ENCODE results near the gene HTT. TPM values are rescaled to one million over a fixed set of nuclear protein-coding genes. Genes with fewer than 3 reads are reported as not detected.

The HTT gene
- total RNA-seq, 1 experiment from 2014 or later = 85.4 TPM

DNA sequence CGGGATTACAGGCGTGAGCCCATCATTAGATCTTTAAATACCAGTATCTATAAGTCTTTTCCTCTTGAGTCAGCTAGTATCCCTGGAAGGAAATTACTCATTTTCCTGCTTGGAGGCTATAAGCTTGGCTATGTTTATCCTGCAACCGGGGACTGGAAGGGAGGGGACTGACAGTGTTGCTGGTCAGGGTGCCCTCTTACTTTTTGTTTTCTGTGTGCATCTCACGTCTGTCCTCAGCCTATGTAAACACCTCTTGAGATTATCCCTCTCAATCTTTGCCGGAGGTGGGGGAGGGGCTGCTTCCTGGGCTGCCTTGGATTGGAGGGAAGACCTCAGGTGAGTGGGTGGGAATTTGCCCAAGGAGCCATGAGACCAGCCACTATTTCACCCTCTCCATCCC is 37.0 kb downstream of the HTT start (continued):
- TF ChIP-seq, protein P1, sequence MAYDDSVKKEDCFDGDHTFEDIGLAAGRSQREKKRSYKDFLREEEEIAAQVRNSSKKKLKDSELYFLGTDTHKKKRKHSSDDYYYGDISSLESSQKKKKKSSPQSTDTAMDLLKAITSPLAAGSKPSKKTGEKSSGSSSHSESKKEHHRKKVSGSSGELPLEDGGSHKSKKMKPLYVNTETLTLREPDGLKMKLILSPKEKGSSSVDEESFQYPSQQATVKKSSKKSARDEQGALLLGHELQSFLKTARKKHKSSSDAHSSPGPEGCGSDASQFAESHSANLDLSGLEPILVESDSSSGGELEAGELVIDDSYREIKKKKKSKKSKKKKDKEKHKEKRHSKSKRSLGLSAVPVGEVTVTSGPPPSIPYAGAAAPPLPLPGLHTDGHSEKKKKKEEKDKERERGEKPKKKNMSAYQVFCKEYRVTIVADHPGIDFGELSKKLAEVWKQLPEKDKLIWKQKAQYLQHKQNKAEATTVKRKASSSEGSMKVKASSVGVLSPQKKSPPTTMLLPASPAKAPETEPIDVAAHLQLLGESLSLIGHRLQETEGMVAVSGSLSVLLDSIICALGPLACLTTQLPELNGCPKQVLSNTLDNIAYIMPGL (CRISPR knock-in tag; IDR thresholded peaks at IDR 0.05) = no peak
- TF ChIP-seq GABPB1 (CRISPR knock-in tag; IDR thresholded peaks at IDR 0.05) = no peak
- no peak for TF ChIP-seq KAT7 (CRISPR knock-in tag; IDR thresholded peaks at IDR 0.05; ENCODE audit: borderline replicate concordance)
- no peak for TF ChIP-seq FOXP4 (CRISPR knock-in tag; IDR thresholded peaks at IDR 0.05)

DNA sequence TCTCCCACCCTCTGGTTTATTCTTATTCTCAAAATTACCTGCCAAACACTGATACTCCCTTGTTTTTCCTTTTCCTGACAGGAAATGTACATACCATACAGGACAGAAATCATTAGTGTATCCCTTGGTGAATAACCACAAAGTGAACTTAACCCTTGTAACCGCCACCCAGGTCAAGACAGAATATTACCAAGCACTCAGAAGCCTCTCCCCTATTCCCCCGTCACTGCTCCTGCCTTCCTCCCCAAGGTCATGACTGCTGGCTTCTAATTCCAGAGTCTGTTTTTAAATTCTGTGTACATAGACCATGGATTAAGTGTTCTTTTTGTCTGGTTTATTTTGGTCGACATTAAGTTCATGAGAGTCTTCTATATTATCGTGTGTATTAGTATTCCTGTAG is 37.7 kb downstream of the HTT start:
- CTCF ChIA-PET = no interaction called here
- DNase-seq (ENCODE audit: low spot score) (no peak), ATAC-seq (no peak)
- no peaks in the 10 kb centered on the region for H3K27me3 Mint-ChIP-seq (ENCODE audit: low read depth)
- no peak overlapping the region for H3K4me3 Mint-ChIP-seq
- peaks cover 19% of the 10 kb centered on the region for H3K9me3 Mint-ChIP-seq
- H3K4me1 Mint-ChIP-seq = peaks cover 5% of the 10 kb centered on the region; the same call in 1 of the 2 replicates
- H3K36me3 Mint-ChIP-seq = peaks cover 94% of the 10 kb centered on the region
- H3K27ac Mint-ChIP-seq = no peak overlapping the region
- POLR2A ChIA-PET = no interaction called here
- TF ChIP-seq ZNF138 (CRISPR knock-in tag; conservative IDR thresholded peaks at IDR 0.05) (no peak), FOXJ3 (CRISPR knock-in tag; IDR thresholded peaks at IDR 0.05; ENCODE audit: borderline replicate concordance) (no peak), MYBL2 (CRISPR knock-in tag; IDR thresholded peaks at IDR 0.05) (no peak), SMAD4 (CRISPR knock-in tag; IDR thresholded peaks at IDR 0.05) (no peak), MXD4 (CRISPR knock-in tag; IDR thresholded peaks at IDR 0.05; ENCODE audit: borderline replicate concordance) (no peak), ZNF396 (CRISPR knock-in tag; IDR thresholded peaks at IDR 0.05; ENCODE audit: borderline replicate concordance) (no peak), NR2C2 (CRISPR knock-in tag; IDR thresholded peaks at IDR 0.05) (no peak), ATF2 (CRISPR knock-in tag; IDR thresholded peaks at IDR 0.05; ENCODE audit: borderline replicate concordance, low read depth) (no peak), ZNF317 (CRISPR knock-in tag; IDR thresholded peaks at IDR 0.05; ENCODE audit: borderline replicate concordance, low read depth) (no peak), ZNF423 (CRISPR knock-in tag; IDR thresholded peaks at IDR 0.05) (no peak), ZNF263 (CRISPR knock-in tag; IDR thresholded peaks at IDR 0.05; ENCODE audit: low read depth) (no peak), ZNF416 (CRISPR knock-in tag; IDR thresholded peaks at IDR 0.05) (no peak), NR3C1 (CRISPR knock-in tag; conservative IDR thresholded peaks at IDR 0.05; ENCODE audit: low read depth) (no peak)
- TF ChIP-seq, protein P2, sequence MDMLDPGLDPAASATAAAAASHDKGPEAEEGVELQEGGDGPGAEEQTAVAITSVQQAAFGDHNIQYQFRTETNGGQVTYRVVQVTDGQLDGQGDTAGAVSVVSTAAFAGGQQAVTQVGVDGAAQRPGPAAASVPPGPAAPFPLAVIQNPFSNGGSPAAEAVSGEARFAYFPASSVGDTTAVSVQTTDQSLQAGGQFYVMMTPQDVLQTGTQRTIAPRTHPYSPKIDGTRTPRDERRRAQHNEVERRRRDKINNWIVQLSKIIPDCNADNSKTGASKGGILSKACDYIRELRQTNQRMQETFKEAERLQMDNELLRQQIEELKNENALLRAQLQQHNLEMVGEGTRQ (CRISPR knock-in tag; IDR thresholded peaks at IDR 0.05) = no peak
- TF ChIP-seq, protein P3, sequence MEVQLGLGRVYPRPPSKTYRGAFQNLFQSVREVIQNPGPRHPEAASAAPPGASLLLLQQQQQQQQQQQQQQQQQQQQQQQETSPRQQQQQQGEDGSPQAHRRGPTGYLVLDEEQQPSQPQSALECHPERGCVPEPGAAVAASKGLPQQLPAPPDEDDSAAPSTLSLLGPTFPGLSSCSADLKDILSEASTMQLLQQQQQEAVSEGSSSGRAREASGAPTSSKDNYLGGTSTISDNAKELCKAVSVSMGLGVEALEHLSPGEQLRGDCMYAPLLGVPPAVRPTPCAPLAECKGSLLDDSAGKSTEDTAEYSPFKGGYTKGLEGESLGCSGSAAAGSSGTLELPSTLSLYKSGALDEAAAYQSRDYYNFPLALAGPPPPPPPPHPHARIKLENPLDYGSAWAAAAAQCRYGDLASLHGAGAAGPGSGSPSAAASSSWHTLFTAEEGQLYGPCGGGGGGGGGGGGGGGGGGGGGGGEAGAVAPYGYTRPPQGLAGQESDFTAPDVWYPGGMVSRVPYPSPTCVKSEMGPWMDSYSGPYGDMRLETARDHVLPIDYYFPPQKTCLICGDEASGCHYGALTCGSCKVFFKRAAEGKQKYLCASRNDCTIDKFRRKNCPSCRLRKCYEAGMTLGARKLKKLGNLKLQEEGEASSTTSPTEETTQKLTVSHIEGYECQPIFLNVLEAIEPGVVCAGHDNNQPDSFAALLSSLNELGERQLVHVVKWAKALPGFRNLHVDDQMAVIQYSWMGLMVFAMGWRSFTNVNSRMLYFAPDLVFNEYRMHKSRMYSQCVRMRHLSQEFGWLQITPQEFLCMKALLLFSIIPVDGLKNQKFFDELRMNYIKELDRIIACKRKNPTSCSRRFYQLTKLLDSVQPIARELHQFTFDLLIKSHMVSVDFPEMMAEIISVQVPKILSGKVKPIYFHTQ (CRISPR knock-in tag; IDR thresholded peaks at IDR 0.05) = no peak
- TF ChIP-seq, protein P1 (CRISPR knock-in tag; IDR thresholded peaks at IDR 0.05) = no peak
- TF ChIP-seq, protein P4, sequence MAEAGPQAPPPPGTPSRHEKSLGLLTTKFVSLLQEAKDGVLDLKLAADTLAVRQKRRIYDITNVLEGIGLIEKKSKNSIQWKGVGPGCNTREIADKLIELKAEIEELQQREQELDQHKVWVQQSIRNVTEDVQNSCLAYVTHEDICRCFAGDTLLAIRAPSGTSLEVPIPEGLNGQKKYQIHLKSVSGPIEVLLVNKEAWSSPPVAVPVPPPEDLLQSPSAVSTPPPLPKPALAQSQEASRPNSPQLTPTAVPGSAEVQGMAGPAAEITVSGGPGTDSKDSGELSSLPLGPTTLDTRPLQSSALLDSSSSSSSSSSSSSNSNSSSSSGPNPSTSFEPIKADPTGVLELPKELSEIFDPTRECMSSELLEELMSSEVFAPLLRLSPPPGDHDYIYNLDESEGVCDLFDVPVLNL (CRISPR knock-in tag; IDR thresholded peaks at IDR 0.05; ENCODE audit: borderline replicate concordance, low read depth) = no peak

All from WTC11 (cell line).